GM12878 (cell line): ENCODE data around the gene HLA-B. TPM values are rescaled to one million over a fixed set of nuclear protein-coding genes. Genes with fewer than 3 reads are reported as not detected.

Experiments
- ATAC-seq: fragments of 200-7000 bp; cut with Tn5 transposase; 3 replicates; pipeline ENCODE4 v1.9.1; 2020; ENCODE audit warnings: mild to moderate bottlenecking, moderate library complexity
- BruUV-seq: library from RNA; stranded (reverse); fragments of 400-500 nt; replicated peaks from 2 replicates; lab custom pipeline; 2021; lab: Mats Ljungman, UMichigan
- CTCF ChIA-PET: fragments of 300-600 bp; sonication (Branson Sonifier 250); formaldehyde crosslinking; extraction: SDS; loops from one replicate; lab custom pipeline; 2021; ENCODE audit warnings: inconsistent platforms; lab: Yijun Ruan, JAX
- POLR2A ChIA-PET: fragments of 350-600 bp; formaldehyde crosslinking; extraction: SDS; loops from one replicate; lab custom pipeline; 2021; ENCODE audit warnings: inconsistent platforms; lab: Charles Lee
- RAD21 ChIA-PET: fragments of 300-600 bp; sonication (Branson Sonifier 250); formaldehyde crosslinking; loops from one replicate; lab custom pipeline; 2023; ENCODE audit warnings: antibody characterized with exemption; ENCODE audit not compliant: unreplicated experiment; lab: Charles Lee
- SMC1A ChIA-PET: fragments of 300-600 bp; sonication (Branson Sonifier 250); formaldehyde crosslinking; loops from one replicate; lab custom pipeline; 2023; ENCODE audit not compliant: unreplicated experiment, uncharacterized antibody; lab: Charles Lee
- DNase-seq: peaks from one replicate; pipeline ENCODE4 v3.0.0-alpha.2; 2011; ENCODE audit warnings: low read depth, low spot score
- FAIRE-seq: peaks from 3 replicates; lab custom pipeline; 2011; peaks lifted over from hg19 to GRCh38; lab: Jason Lieb, UNC
- H2AFZ ChIP-seq: 2 replicates; pipeline ENCODE4 v1.6.0; 2011; ENCODE audit warnings: low read depth, low read length, control low read depth; ENCODE audit not compliant: control insufficient read depth
- H3K27ac ChIP-seq: 2 replicates; pipeline ENCODE4 v1.5.1; 2011; ENCODE audit warnings: control low read depth; ENCODE audit not compliant: control insufficient read depth, insufficient read depth
- H3K27me3 ChIP-seq, 2 experiments: replicated peaks in 1 of 2; 2 replicates each; pipeline versions ENCODE4 v1.6.0 to v1.6.1; 2011; ENCODE audit warnings: low read length in 1 of 2; ENCODE audit not compliant: control insufficient read depth in 2 of 2, insufficient read depth in 2 of 2
- H3K36me3 ChIP-seq, 2 experiments: 2 replicates each; pipeline ENCODE4 v1.5.1; 2011; ENCODE audit warnings: low read length in 1 of 2; ENCODE audit not compliant: control insufficient read depth in 2 of 2, insufficient read depth in 2 of 2
- H3K4me1 ChIP-seq: 2 replicates; pipeline ENCODE4 v1.6.1; 2011; ENCODE audit warnings: mild to moderate bottlenecking, low read length, moderate library complexity, mixed read lengths; ENCODE audit not compliant: control insufficient read depth, insufficient read depth
- H3K4me2 ChIP-seq: 2 replicates; pipeline ENCODE4 v1.6.0; 2011; ENCODE audit warnings: control low read depth; ENCODE audit not compliant: control insufficient read depth, insufficient read depth
- H3K4me3 ChIP-seq: fragments of 200-600 bp; sonication (generic); 2 replicates; pipeline ENCODE4 v1.5.1; 2016
- H3K79me2 ChIP-seq: 2 replicates; pipeline ENCODE4 v1.6.0; 2011; ENCODE audit warnings: low read length; ENCODE audit not compliant: control insufficient read depth, insufficient read depth
- H3K9ac ChIP-seq: 2 replicates; pipeline ENCODE4 v1.8.0; 2011; ENCODE audit warnings: low read length, control low read depth, mixed read lengths; ENCODE audit not compliant: control insufficient read depth, insufficient read depth
- H3K9me3 ChIP-seq: replicated peaks from 3 replicates; pipeline ENCODE4 v1.5.1; 2011; ENCODE audit warnings: mild to moderate bottlenecking, low read length; ENCODE audit not compliant: control insufficient read depth, insufficient read depth
- H4K20me1 ChIP-seq: 2 replicates; pipeline ENCODE4 v1.6.0; 2011; ENCODE audit not compliant: control insufficient read depth, insufficient read depth
- FOS ChIP-seq: IDR thresholded peaks from 3 replicates; pipeline ENCODE4 v1.6.1; 2011; ENCODE audit warnings: borderline replicate concordance; ENCODE audit not compliant: insufficient read length; ENCODE audit errors: extremely low read depth
- GATAD2B ChIP-seq: fragments of 450-650 bp; conservative IDR thresholded peaks from 2 replicates; pipeline ENCODE4 v1.6.1; 2017; ENCODE audit warnings: low read depth, mild to moderate bottlenecking, moderate library complexity
- KLF5 ChIP-seq: fragments of 450-650 bp; IDR thresholded peaks from 2 replicates; pipeline ENCODE4 v1.6.1; 2014; ENCODE audit warnings: mild to moderate bottlenecking; ENCODE audit not compliant: partially characterized antibody
- MYC ChIP-seq: IDR thresholded peaks from 2 replicates; pipeline ENCODE4 v1.6.1; 2011; ENCODE audit warnings: mild to moderate bottlenecking, low read length, moderate library complexity, inconsistent platforms; ENCODE audit not compliant: insufficient read depth, insufficient replicate concordance, insufficient read length, severe bottlenecking
- POU2F2 ChIP-seq: IDR thresholded peaks from 3 replicates; pipeline ENCODE4 v1.6.1; 2011; ENCODE audit warnings: low read depth, mild to moderate bottlenecking, low read length, borderline replicate concordance
- STAT1 ChIP-seq: fragments of 450-650 bp; conservative IDR thresholded peaks from 2 replicates; pipeline ENCODE4 v1.6.1; 2014; ENCODE audit warnings: antibody characterized with exemption, mild to moderate bottlenecking
- WGBS: methylation state at CpG from one replicate; pipeline ENCODE4 v1.1.6; 2016; ENCODE audit warnings: low lambda C conversion rate; ENCODE audit not compliant: insufficient replicate concordance, insufficient coverage; ENCODE audit errors: missing lambda C conversion rate; 5-methylcytosine and 5-hydroxymethylcytosine counted together
- in situ Hi-C: fragments of 300-500 bp; cut with MboI; formaldehyde crosslinking; loops from 9 replicates; pipeline ENCODE4 v1.14.3; 2018; ENCODE audit warnings: mixed read lengths
- intact Hi-C: fragments of 100-400 bp; cut with micrococcal nuclease; formaldehyde crosslinking; loops from one replicate; pipeline ENCODE4 v1.14.2; 2022; ENCODE audit not compliant: unreplicated experiment
- polyA plus RNA-seq, 11 experiments: library from polyadenylated mRNA; depleted of rRNA in 4 of 11; unstranded in 6 of 11; stranded (reverse) in 5 of 11; fragments of >200 nt; fragmentation: Nextera tagmentation in 4 of 11; fragmentation: Illumina TruSeq in 1 of 11; extraction: Ambion mirVana in 4 of 11; extraction: Trizol in 1 of 11; gene quantifications; 1 replicate in 1 of 11; 2 replicates in 10 of 11; pipeline versions ENCODE4 v1.2.1 to v1.2.3, GENCODE V29; 2011 to 2016; ENCODE audit warnings: inconsistent platforms in 2 of 11, missing spikeins in 2 of 11, low read depth in 1 of 11
- total RNA-seq, 4 experiments: library from RNA; depleted of rRNA in 3 of 4; stranded (reverse); fragments of >200 nt in 3 of 4; fragmentation: Illumina TruSeq in 1 of 4; extraction: Trizol in 1 of 4; gene quantifications; 2 replicates each; pipeline versions ENCODE4 v1.2.1 to v1.2.3, GENCODE V29; 2013 to 2021
- TF ChIP-seq, protein P1 (sequence below): fragments of 150-350 bp; IDR thresholded peaks from 2 replicates; pipeline ENCODE4 v1.6.1; 2014; ENCODE audit warnings: mild to moderate bottlenecking, low read depth, low read length

Gene HLA-B
- total and polyA plus RNA-seq, 10 of the 15 experiments (the other 5 are each of a cell fraction or from before 2014, with no cell fraction given) = 820 to 5,128 (median 3,370) TPM

DNA sequence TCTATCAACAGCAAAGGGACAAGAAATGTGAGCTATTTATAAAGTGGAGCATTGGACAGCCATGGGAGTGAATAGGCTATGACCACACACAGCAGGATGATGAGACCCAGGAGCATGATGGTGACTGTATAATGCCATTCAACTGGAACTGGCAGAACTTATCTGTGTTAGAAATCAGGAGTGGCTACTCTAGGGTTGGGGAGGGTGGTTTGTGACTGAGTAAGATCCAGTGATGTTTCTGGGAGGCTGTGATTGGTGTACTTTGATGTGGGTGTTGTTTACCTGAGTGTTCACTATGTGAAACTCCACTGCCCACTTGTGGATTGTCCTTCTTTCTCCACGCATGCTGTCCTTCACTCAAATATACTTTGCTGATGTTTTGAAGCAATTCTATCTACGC lies 11.5 kb upstream of the HLA-B start:
- H3K36me3 ChIP-seq = no peaks in the 10 kb centered on the region
- RAD21 ChIA-PET = interaction anchor here (6.9 kb wide), 1 partner anchor 172 kb away, joined by 84 read pairs; no protein-coding TSS in a partner anchor
- H4K20me1 ChIP-seq = no peaks in the 10 kb centered on the region
- intact Hi-C loops = no loop called here
- ATAC-seq (no peak), FAIRE-seq (no peak), DNase-seq (no peak)
- H3K4me1 ChIP-seq = peaks cover 6% of the 10 kb centered on the region
- H3K9me3 ChIP-seq = no peaks in the 10 kb centered on the region; the same call in 1 of the 3 replicates
- H2AFZ ChIP-seq = no peak overlapping the region
- POLR2A ChIA-PET = no interaction called here
- no TSS peak for BruUV-seq
- no peak overlapping the region for H3K4me3 ChIP-seq
- in situ Hi-C loops = loop anchor here (5.0 kb wide), 2 partner anchors 171 to 231 kb away; partner anchors contain the start of gene PSORS1C2
- no peak overlapping the region for H3K9ac ChIP-seq
- CTCF ChIA-PET = interaction anchor here (0.9 to 4.1 kb wide), 6 partner anchors 13 to 233 kb away, joined by 3 to 69 read pairs (median 22); partner anchors contain the start of gene PSORS1C2
- no peak for TF ChIP-seq MYC
- TF ChIP-seq, protein P1, sequence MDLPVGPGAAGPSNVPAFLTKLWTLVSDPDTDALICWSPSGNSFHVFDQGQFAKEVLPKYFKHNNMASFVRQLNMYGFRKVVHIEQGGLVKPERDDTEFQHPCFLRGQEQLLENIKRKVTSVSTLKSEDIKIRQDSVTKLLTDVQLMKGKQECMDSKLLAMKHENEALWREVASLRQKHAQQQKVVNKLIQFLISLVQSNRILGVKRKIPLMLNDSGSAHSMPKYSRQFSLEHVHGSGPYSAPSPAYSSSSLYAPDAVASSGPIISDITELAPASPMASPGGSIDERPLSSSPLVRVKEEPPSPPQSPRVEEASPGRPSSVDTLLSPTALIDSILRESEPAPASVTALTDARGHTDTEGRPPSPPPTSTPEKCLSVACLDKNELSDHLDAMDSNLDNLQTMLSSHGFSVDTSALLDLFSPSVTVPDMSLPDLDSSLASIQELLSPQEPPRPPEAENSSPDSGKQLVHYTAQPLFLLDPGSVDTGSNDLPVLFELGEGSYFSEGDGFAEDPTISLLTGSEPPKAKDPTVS = no peak
- no peak for TF ChIP-seq POU2F2
- TF ChIP-seq KLF5 = no peak
- TF ChIP-seq GATAD2B = no peak
- no peak for TF ChIP-seq STAT1
- no peak for TF ChIP-seq FOS
- H3K4me2 ChIP-seq = no peak overlapping the region
- no peaks in the 10 kb centered on the region; a peak in 1 of 4 replicates for H3K27me3 ChIP-seq
- WGBS = 41% methylated on average over 2 of the region's 2 CpGs
- H3K27ac ChIP-seq = no peak overlapping the region
- SMC1A ChIA-PET = interaction anchor here (1.8 to 2.7 kb wide), 4 partner anchors 24 to 174 kb away, joined by 5 to 35 read pairs (median 8); no protein-coding TSS in a partner anchor
- H3K79me2 ChIP-seq = no peaks in the 10 kb centered on the region
